ENCODE results near the gene GPRIN1. TPM values are rescaled to one million over a fixed set of nuclear protein-coding genes. Genes with fewer than 3 reads are reported as not detected.

The GPRIN1 gene
- total and polyA plus RNA-seq, 2 of the 4 experiments (the other 2 are of a cell fraction): 3.0 to 4.7 TPM

DNA sequence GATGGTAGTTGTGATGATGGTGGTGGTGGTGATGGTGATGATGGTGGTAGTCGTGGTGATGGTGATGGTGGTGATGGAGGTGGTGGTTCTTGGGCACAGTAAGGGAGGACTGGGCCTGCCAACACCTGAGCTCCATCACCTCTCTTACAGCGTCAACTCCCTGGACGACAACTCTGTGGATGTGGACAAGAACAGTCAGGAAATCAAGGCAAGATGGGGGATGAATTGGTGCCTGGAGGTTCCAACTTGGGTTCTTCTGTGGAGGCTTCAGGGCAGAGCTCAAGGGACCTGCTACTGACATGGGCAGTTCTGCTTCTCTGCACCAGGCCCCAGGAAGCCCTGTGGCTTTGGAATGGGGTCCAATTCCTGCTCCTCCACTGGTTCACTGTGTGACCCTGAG is 17.4 kb downstream of the GPRIN1 start:
- no peaks in the 10 kb centered on the region for H3K79me1 ChIP-seq (ENCODE audit: low read depth in 1 of 2, low read length in 2 of 2)
- H2AFZ ChIP-seq (replicated peaks; ENCODE audit: low read length, poor library complexity): no peak overlapping the region
- POLR2A ChIA-PET (ENCODE audit: unreplicated experiment): no interaction called here
- H2BK120ac ChIP-seq (ENCODE audit: low read depth, low read length): no peak overlapping the region
- no peak overlapping the region for H3K27ac ChIP-seq (ENCODE audit: insufficient read depth, low read length)
- H4K8ac ChIP-seq (ENCODE audit: low read depth in 2 of 2, low read length in 2 of 2): no peak overlapping the region
- H3K9me1 ChIP-seq (ENCODE audit: insufficient read depth, low read length): peaks cover 6% of the 10 kb centered on the region
- H2AK5ac ChIP-seq (ENCODE audit: low read depth, low read length): no peak overlapping the region
- no peak overlapping the region for H2BK20ac ChIP-seq (ENCODE audit: low read depth, low read length)
- no peak overlapping the region for H2BK15ac ChIP-seq (ENCODE audit: low read depth, low read length)
- WGBS, 2 experiments (ENCODE audit: extremely low coverage in 2 of 2, insufficient read length in 1 of 2): no CpG with 5 or more reads among the region's 3 CpGs
- DNase-seq (no peak), ATAC-seq (ENCODE audit: low read depth) (no peak)
- no peak overlapping the region for H3K56ac ChIP-seq (ENCODE audit: extremely low read depth, insufficient read depth, low read length)
- H2BK5ac ChIP-seq (ENCODE audit: low read depth, low read length, poor library complexity, severe bottlenecking): no peak overlapping the region
- no peaks in the 10 kb centered on the region for H3K4me1 ChIP-seq (ENCODE audit: control insufficient read depth, insufficient read depth, low read length)
- no peak overlapping the region for H4K91ac ChIP-seq (ENCODE audit: insufficient read depth, low read depth, low read length)
- H2AK9ac ChIP-seq (replicated peaks; ENCODE audit: low read depth, low read length, poor library complexity): no peak overlapping the region
- no peaks in the 10 kb centered on the region for H3K9me3 ChIP-seq (ENCODE audit: control insufficient read depth, insufficient read depth, low read length)
- H3K27me3 ChIP-seq (ENCODE audit: control insufficient read depth, insufficient read depth, low read length): no peaks in the 10 kb centered on the region
- BruUV-seq (replicated peaks): no TSS peak
- no peak overlapping the region for H3K23ac ChIP-seq (ENCODE audit: low read depth, low read length)
- in situ Hi-C loops (cut with MboI; ENCODE audit: low sequenced_read_pairs): no loop called here
- no peak overlapping the region for H3K9ac ChIP-seq (ENCODE audit: low read depth, low read length)
- no peak overlapping the region for H3K4ac ChIP-seq (ENCODE audit: low read depth, low read length)
- no peaks in the 10 kb centered on the region; the same call in 1 of the 2 replicates for H3K36me3 ChIP-seq (ENCODE audit: control insufficient read depth, insufficient read depth, low read length)
- intact Hi-C loops (cut with micrococcal nuclease): no loop called here
- TF ChIP-seq RAD21 (IDR thresholded peaks at IDR 0.05; ENCODE audit: low read length) (no peak), RFX5 (IDR thresholded peaks at IDR 0.05; ENCODE audit: low read depth, low read length) (no peak), USF2 (IDR thresholded peaks at IDR 0.05; ENCODE audit: low read depth, low read length) (no peak), CHD1 (IDR thresholded peaks at IDR 0.05; ENCODE audit: low read depth, low read length) (no peak), MXI1 (IDR thresholded peaks at IDR 0.05; ENCODE audit: borderline replicate concordance, low read depth, low read length) (no peak), ELK1 (IDR thresholded peaks at IDR 0.05; ENCODE audit: borderline replicate concordance, low read depth, low read length) (no peak), NFE2L2 (IDR thresholded peaks at IDR 0.05; ENCODE audit: low read depth, low read length) (no peak), CEBPB (IDR thresholded peaks at IDR 0.05; ENCODE audit: low read depth, low read length) (no peak), RCOR1 (IDR thresholded peaks at IDR 0.05; ENCODE audit: insufficient replicate concordance, low read length) (no peak), SMC3 (IDR thresholded peaks at IDR 0.05; ENCODE audit: low read depth, low read length) (no peak), FOS (IDR thresholded peaks at IDR 0.05; ENCODE audit: low read depth, low read length) (no peak), BHLHE40 (IDR thresholded peaks at IDR 0.05; ENCODE audit: low read depth, low read length) (no peak), POLR2A (IDR thresholded peaks at IDR 0.05; ENCODE audit: low read depth, low read length) (no peak), MAFK (IDR thresholded peaks at IDR 0.05; ENCODE audit: low read depth, low read length) (no peak), MAZ (IDR thresholded peaks at IDR 0.05; ENCODE audit: borderline replicate concordance, low read depth, low read length) (no peak)
- TF ChIP-seq, protein P1, sequence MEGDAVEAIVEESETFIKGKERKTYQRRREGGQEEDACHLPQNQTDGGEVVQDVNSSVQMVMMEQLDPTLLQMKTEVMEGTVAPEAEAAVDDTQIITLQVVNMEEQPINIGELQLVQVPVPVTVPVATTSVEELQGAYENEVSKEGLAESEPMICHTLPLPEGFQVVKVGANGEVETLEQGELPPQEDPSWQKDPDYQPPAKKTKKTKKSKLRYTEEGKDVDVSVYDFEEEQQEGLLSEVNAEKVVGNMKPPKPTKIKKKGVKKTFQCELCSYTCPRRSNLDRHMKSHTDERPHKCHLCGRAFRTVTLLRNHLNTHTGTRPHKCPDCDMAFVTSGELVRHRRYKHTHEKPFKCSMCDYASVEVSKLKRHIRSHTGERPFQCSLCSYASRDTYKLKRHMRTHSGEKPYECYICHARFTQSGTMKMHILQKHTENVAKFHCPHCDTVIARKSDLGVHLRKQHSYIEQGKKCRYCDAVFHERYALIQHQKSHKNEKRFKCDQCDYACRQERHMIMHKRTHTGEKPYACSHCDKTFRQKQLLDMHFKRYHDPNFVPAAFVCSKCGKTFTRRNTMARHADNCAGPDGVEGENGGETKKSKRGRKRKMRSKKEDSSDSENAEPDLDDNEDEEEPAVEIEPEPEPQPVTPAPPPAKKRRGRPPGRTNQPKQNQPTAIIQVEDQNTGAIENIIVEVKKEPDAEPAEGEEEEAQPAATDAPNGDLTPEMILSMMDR (conservative IDR thresholded peaks at IDR 0.05; ENCODE audit: low read depth, low read length): no peak
- no peak overlapping the region for H4K5ac ChIP-seq (ENCODE audit: low read depth, low read length)
- no peaks in the 10 kb centered on the region for H4K20me1 ChIP-seq (ENCODE audit: insufficient read depth, low read length)
- no peak overlapping the region for H3K18ac ChIP-seq (ENCODE audit: low read depth, low read length)
- H3K4me2 ChIP-seq (ENCODE audit: low read depth, low read length): no peak overlapping the region
- no peak overlapping the region for H3K14ac ChIP-seq (replicated peaks; ENCODE audit: low read depth, low read length)
- H3K4me3 ChIP-seq (ENCODE audit: insufficient read depth, low read depth, low read length): no peak overlapping the region
- dilution Hi-C loops (cut with HindIII; ENCODE audit: low sequenced_read_pairs, unreplicated experiment): no loop called here
- CTCF ChIA-PET: no interaction called here

All from IMR-90 (cell line).